VCaP (cell line): ENCODE results near the gene ESD.

ENCODE experiments used
- H3K27ac ChIP-seq: fragments of 450-650 bp; 2 replicates; pipeline ENCODE4 v1.5.1; 2017
- TF ChIP-seq, protein P1 (sequence below): fragments of 450-650 bp; conservative IDR thresholded peaks from 2 replicates; pipeline ENCODE4 v1.5.1; 2017; ENCODE audit warnings: mild to moderate bottlenecking, moderate library complexity

The ESD gene

GRCh38 chr13:46731535-46731934 is 65.4 kb downstream of the ESD start:
- no peak overlapping the region; the same call in 1 of the 2 replicates for H3K27ac ChIP-seq
- TF ChIP-seq, protein P1, sequence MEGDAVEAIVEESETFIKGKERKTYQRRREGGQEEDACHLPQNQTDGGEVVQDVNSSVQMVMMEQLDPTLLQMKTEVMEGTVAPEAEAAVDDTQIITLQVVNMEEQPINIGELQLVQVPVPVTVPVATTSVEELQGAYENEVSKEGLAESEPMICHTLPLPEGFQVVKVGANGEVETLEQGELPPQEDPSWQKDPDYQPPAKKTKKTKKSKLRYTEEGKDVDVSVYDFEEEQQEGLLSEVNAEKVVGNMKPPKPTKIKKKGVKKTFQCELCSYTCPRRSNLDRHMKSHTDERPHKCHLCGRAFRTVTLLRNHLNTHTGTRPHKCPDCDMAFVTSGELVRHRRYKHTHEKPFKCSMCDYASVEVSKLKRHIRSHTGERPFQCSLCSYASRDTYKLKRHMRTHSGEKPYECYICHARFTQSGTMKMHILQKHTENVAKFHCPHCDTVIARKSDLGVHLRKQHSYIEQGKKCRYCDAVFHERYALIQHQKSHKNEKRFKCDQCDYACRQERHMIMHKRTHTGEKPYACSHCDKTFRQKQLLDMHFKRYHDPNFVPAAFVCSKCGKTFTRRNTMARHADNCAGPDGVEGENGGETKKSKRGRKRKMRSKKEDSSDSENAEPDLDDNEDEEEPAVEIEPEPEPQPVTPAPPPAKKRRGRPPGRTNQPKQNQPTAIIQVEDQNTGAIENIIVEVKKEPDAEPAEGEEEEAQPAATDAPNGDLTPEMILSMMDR, result no peak

GRCh38 chr13:46728777-46729176 is 68.2 kb downstream of the ESD start:
- TF ChIP-seq, protein P1, result 0 out of 2 replicates have a peak, but pooled peaks have one; percentile 13
- no peak overlapping the region for H3K27ac ChIP-seq

DNA sequence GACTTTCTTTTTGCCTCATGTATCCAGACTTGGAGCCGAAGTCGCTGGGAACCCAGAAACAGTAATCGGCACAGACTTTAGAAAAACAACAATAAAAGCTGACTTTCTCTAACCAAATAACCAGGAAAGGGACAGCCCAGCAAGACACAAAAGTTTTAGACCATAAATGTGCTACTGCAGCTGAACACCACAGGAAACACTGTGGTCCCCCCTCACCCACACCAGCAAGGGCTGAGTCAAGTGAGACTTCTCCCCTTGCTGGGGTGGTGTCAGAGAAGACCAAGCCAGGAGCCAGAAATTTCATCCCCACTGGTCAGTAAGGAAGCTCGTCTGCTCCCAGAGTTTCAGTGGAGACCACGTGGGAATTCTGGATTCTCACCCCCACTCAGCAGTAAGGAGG is 70.6 kb downstream of the ESD start:
- TF ChIP-seq, protein P1, result no peak
- no peak overlapping the region for H3K27ac ChIP-seq
